ENCODE data around the gene PDLIM3.
"Not testable (repeated sequence)": the region's sequence is repeated elsewhere in the genome, so short reads cannot be mapped to it uniquely, and the experiment has no call there.

The PDLIM3 gene, protein sequence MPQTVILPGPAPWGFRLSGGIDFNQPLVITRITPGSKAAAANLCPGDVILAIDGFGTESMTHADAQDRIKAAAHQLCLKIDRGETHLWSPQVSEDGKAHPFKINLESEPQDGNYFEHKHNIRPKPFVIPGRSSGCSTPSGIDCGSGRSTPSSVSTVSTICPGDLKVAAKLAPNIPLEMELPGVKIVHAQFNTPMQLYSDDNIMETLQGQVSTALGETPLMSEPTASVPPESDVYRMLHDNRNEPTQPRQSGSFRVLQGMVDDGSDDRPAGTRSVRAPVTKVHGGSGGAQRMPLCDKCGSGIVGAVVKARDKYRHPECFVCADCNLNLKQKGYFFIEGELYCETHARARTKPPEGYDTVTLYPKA

DNA sequence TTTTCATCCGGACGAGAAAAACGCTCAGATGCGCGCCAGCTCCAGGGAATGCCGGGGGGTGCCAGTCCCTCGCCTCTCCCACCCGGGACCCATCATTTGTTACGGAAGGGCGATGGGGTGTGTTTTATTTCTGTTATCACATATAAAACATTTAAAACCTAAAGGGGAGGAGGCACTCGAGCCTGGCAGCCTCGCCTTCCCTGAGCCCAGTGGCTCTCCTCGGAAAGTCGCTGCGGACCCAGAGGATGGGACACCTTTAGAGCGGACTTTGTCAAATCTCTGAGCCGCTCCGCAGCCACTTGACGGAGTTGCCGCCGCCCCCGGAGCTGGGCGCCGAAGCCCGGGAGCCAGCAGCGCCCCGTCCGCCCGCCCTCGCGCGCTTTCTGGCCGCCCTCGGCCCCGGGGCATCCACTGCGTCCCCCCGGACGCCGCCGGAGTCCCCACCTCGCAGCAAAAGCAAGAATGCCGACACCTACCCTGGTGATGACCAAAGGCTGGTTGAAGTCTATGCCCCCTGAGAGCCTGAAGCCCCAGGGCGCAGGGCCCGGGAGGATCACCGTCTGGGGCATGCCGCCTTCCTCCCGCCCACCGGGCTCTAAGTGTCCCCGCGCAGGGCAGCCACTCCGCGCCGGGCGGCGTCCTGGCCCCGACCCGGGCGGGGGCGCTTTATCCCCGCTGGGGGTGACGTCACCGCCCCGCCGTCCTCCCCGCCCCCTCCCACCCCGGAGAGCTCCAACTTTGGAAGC is at the start of gene PDLIM3:
TSS of gene PDLIM3 (minus strand) at position 642 of the 746 bp plus-strand sequence. CDS start at position 569, 73 bp downstream.
- no peak for DNase-seq (ENCODE audit: low read depth)

DNA sequence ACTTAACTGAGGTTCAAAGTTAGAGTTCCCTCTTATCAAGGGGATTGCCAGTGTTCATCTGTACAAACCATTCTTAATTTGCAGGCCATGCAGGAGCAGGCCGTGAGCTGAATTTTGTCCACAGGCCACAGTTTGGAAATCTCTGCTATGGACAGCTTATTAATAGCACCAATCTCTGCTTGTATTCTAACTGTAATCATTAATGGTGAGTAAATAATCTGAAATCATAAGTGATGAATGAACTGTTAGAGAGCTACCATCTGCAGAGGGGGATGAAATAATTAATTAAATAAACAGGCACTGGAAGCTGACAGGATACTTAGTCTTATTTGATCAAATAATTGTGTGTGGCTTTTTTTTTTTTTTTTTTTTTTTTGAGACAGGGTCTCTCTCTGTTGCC is 48.5 kb upstream of the PDLIM3 start:
- DNase-seq (ENCODE audit: low read depth): no peak

DNA sequence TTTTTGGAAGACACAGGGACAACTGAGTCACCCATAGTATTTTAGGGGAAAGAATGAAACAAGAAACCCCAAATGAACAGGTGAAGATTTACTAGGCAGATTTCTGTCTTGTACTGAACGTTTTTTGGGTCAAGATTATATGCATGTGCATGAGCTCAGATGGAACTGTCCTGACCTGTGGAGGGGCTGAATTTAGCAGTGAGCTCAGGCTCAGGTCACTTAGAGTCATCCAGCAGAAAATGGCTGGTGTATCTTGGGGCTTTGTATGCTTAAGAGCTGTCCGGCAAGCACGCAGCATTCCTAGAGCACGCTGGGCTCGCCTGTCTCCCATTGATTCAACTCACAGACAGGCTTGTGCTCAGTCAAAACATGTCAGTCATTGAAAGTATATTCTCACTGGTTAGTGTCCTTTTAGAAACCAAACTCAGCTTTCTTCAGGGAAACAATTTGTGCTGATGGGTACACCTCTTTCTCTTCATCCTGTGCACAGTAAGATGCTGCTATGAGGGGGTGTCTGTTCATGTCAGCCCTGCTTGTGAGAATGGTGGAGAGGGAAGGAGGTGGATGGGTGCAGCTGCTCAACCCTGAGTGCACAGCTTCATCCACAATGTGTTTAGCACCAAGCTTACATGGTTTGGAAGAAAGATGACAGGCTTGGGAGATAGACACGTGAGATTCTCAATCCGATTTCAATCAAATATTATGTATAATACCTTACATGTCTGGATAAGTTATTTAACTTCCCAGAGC is 47.5 kb upstream of the PDLIM3 start:
- no peak for DNase-seq (ENCODE audit: low read depth)

DNA sequence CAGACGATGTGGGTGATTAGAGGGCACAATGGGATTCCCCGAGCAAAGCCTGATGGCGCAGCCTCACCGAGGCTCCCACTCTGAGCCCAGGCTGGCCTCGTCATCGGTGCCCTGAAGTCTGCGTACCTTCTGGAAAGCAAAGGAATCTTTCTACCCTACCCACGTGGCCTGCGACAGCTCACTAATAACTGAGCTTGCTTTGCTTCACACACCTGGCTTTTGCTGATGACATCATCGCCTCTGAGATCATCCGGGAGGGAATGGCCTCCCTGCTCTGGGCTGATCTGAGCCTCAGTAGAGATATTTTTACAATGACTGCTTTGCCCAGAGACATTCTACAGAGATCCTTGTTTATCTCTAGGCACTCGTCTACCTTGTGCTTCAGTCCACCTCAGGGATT is 45.4 kb upstream of the PDLIM3 start:
- DNase-seq (ENCODE audit: low read depth): no peak

DNA sequence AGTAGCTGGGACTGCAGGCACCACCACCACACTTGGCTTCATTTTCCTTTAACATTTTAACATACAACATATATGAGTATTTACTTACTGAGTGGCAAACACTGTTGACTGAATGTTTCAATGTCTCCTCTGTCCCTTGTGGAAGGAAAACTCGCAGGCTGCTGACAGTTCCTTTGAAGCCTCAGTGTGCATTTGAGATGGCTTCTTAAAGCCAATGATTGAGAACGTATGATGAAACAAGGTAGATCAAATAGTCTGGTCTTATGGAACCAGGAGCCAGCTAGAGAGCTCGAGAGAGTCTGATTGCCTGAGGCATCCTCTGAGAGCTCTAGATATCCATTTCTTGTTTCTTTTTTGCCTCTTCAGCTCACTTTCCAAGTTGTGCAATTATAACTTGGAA is 43.0 kb upstream of the PDLIM3 start:
- no peak for DNase-seq (ENCODE audit: low read depth)

DNA sequence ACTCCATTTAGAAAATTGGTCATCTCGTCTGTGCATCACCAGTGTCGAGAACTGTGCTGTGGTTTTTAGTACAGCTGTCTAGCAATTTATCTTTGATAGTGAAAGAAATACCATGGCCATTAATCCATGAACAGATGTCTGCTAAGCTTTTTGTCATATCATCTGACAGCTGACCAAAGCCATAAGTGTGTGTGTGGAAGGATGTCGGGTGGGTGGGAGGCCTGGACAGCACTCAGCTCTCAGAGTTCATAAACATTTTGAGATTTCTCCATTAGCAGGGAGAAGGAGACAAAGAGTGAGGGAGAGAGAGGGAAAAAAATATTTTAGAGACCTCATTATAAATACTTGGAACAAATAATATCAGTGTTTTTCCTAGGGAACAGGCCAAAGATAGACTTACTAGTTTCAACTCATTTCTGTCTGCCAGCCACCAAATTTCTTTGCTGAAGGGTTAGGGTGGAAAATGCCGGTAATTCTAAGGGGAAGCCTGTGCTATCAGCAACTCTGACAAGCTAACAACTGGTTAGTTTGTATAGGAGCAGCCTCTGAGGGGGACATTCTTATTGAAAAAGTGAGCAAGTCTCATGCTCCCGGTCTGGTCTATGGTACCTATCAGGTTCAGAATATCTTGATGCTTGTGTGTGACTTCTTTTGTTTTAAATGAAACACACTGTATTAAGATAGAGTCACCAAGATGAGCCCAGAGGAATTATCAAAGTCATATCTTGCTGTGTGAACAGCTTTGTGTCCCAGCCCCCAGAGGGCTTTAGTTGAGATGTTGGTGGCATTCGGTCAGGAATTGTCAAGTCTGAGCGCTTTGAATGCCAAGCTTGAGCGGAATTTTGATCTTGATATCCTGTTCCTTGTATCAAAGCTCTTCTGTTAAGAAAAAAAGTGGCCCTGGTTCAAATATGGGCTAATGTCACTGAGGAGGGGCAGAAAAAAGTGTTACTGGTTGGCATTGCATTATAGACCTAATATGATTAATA is 41.9 kb upstream of the PDLIM3 start:
- no peak for DNase-seq (ENCODE audit: low read depth)

DNA sequence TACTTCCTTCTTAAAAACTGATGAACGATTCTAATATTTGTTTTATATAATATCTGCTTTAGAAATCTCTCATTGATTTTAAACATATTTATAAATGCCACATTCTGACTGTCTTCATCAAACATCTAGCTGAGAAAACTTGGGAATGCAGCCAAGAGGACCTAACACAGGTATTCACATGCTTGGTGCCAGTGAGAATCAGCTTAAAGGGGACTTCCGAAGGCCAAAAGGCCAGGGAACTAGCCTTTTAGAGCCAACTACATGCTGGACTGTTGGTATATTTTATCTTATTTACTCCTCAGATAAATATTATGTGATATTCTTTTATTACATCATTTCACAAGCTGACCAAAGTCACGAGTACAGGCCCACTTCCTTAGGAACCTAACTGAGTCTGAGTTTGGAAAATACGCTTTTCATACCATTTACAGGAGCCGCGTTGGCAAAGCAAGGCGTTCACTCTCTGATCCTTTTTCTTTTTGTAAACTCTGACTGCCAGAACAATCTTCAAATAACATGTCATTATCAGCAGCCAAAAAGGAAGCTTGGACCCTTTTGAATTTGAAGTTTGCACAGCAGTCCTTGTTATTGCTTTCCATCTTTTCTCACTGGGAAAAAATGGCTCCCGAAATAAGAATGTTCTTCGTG is 41.1 kb upstream of the PDLIM3 start:
- DNase-seq (ENCODE audit: low read depth): no peak

DNA sequence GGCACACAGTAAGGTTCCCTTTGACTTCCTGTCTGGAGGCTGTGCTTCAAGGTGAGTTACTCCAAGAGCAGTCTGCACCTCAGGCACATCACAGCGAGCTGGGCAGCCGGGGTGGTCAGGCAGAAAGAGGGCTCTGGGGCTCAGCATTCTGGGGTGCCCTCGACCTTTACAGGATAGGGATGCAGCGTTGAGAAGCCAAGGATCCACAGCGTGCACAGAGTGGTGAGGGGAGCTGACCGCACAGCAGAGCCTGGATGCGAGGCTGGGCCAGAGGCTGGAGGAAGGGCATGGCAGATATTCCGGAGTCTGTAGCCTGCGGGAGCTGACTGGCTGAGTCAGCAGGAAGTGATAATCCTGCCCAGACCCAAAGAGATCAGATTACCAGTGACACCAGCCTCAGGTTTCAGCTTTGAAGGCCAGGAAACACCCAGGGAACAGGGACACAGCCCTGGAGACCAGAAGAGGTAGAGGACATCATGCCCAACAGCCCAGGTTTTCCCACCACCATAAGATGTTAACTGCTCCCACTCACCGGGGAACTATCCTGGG is 38.4 kb upstream of the PDLIM3 start:
- DNase-seq (ENCODE audit: low read depth): no peak

DNA sequence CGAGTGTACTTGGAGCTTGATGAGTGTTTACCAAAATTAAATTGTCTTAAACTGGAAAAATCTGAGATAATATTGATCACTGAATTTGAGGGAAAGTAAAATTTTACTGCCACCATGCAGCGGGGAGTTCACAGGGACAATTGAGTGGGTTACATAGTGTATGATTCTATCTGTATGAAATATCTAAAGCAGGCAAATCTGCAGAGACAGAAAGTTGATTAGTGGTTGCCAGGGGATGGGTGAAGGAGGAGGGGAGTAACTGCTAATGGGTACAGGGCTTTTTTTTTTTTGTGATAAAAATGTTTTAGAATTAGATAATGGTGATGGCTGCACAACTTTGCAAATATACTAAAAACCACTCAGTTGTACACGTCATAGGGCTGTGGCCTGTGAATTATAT is 35.4 kb upstream of the PDLIM3 start:
- DNase-seq (ENCODE audit: low read depth): no peak

DNA sequence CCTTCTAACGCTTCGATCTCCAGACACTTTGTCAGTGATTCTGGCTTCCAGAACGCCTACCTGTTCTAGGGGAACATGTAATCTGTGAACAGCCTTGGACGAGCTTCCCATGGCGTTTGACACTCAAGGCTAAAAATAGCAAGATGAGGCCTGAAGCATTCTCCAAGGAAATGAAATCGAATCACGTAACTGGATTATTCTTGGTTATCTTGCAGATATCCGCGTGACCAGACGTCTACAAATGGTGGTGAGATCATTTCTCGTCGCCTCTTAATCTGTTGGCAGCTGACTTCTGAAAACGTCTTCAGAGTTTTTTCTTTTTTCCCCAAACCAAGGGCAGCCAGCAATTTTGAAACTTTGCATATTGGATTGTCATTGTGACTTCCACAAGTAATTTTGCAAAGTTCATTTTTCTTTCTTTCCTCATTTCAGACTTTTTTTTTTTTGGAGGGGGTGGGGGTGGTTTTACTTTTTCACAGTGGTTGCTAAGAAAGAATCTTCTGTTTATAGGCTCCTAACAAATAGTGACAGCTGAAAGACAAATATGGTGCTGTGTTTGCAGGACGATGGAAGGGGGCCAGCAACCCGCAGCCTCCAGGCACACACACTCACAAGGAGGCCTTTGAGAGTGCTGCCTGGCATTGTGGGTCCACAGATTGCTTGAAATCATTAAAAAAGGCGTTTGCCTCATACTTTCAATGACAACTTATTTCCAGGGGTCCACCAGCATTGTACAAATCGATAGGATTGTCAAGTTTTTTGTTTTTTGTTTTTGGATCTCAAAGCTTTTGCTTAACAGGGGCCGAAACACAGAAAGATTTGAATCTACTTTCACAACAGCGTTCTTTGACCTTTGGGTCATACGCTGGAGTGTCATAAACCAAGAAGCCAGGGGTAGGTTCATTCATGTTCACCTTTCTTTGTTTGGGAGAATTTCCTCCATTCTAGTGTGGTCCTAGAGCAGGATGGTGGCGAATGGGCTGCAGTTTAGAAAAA is 32.4 kb upstream of the PDLIM3 start:
- no peak for DNase-seq (ENCODE audit: low read depth)

DNA sequence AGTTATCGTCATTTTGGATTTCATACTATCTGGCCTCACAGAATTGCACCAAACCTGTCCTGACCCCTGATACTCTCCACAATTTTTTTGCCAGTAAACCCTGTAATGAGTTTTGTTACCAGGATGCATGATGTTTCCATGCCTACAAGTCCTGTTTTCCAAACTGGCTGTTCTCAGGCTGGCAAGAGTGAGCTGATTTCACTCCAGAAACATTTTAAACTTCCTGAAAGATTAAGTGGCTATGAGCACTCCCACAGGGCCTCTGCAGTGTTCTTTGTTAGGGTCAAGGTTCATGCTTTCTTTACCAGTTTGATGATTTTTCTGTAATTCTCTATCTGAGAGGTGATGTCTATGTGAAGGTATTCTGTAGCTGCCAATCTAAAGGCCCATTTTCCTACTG is 31.7 kb upstream of the PDLIM3 start:
- DNase-seq (ENCODE audit: low read depth): no peak

DNA sequence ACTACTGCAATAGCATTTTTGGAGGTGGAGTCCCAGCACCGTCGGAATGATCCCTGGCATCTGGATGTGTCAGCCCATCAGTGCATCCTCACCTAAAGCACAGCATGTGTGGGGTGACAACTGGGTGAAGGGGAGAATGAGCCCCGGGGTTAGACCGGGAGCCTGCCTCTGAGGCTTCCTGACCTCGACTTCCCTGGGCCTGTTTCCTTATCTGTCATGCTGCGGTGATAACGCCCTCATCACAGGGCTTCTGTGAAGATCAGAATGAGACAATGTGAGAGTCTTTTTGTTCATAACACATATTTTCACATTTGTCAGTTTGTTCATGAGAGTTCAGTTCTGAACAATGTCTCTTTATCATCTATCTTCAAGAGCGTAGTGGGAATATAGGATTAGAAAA is 31.1 kb upstream of the PDLIM3 start:
- no peak for DNase-seq (ENCODE audit: low read depth)

DNA sequence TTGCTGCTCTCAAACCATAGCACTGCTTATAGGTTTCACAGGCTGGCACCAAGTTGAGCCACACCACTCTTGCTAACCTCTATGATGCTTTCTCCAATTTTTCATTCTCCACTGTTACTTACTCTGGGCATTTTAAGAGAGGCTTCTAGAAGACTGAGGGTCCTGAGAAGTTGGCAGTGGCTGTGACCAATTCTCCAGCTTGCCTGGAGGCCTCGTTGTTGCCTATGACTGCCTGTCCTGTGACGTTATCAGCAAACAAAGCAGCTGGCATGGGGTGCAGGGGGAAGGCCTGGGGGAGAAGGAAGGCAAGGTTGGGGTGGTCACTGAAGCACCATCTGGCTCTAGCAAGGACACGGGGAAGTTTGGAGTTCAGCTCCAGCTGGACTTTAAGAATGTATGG is 30.4 kb upstream of the PDLIM3 start:
- DNase-seq (ENCODE audit: low read depth): no peak

DNA sequence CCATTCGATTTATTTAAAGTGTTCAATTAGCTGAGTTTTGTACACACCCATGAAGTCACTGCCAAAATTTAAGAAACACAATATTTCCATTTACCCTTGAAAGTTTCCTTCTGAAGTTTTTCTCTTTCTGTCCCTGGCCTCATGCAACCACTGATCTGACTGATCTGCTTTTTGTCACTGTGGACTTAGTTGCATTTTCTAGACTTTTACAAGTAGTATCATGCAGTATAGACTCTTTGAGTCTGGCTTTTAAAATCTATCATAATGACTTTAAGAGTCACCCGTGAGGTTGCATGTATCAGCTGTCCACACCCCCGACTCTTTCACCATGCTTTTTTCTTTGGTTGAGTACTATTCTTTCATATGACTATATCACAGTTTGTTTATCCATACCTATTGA is 29.0 kb upstream of the PDLIM3 start:
- no peak for DNase-seq (ENCODE audit: low read depth)

DNA sequence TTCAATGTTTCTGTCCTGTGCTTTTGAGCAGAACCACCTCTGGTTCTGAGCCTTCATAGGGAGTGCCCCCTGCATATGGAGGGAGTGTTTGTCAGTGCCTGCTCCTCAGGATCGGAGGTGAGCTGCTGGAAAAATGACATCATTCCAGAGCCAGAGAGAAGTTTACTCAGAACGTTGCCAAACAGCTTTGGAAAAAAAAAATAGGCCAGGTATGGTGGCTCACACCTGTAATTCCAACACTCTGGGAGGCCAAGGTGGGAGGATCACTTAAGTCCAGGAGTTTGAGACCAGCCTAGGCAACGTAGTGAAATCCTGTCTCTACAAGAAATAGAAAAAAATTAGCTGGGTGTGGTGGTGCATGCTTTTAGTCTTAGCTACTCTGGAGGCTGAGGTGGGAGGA is 27.2 kb upstream of the PDLIM3 start:
- DNase-seq (ENCODE audit: low read depth): no peak

DNA sequence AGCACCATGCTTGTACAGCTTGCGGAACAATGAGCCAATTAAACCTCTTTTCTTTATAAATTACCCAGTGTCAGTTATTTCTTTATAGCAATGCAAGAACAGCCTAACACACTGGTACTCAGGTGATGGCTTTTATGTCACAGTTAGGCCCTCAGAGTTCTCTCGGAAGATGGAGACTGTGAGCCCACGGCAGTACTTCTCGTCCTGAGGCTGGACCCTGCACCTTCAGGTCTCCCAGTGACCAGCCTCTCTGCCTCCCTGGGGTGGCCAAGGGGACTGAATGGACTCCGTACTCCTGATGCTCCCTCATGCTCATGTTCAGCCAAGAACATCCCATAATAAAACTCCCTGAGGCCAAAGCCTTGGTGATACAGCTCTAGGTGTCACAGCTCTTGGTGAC is 25.0 kb upstream of the PDLIM3 start:
- no peak for DNase-seq (ENCODE audit: low read depth)

DNA sequence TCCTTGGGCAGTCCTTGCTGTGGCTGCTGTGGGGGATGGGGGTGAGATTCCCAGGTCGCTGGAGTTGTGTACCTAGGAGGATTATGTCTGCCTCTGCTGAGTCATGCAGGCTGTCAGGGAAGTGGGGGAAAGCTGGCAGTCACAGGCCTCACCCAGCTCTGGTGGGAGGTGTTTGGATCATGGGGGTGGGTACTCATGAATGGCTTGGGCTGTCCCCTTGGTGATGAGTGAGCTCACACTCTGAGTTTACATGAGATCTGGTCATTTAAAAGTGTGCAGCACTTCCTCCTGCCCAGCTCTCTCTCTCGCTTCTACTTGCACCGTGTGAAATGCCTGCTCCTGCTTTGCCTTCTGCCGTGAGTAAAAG is 24.6 kb upstream of the PDLIM3 start:
- DNase-seq (ENCODE audit: low read depth): no peak

DNA sequence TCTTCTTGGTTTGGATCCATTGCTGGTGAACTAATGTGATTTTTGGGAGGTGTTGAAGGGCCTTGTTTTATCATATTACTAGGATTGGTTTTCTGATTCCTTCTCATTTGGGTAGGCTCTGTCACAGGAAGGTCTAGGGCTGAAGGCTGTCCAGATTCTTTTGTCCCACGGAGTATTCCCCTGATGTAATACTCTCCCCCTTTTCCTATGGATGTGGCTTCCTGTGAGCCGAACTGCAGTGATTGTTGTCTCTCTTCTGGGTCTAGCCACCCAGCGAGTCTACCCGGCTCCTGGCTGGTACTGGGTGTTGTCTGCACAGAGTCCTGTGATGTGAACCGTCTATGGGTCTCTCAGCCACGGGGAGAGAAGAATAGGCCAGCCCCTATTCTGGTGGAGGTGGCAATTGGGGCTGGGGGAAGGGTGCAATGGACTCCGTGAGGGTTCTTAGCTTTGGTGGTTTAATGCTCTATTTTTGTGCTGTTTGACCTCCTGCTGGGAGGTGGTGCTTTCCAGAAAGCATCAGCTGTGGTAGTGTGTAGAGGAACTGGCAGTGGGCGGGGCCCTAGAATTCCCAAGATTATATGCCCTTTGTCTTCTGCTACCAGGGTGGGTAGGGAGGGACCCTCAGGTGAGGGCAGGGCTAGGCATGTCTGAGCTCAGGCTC is 24.1 kb upstream of the PDLIM3 start:
- DNase-seq (ENCODE audit: low read depth): not testable (repeated sequence)
